Prostate gland (tissue), 2 donors: ENCODE measurements around the gene CTBP2. TPM values are rescaled to one million over a fixed set of nuclear protein-coding genes. Genes with fewer than 3 reads are reported as not detected.
"Not testable (repeated sequence)": the region's sequence is repeated elsewhere in the genome, so short reads cannot be mapped to it uniquely, and the experiment has no call there.

Experiments
- DNase-seq: peaks from one replicate; pipeline ENCODE4 v3.0.0-alpha.2; 2019; ENCODE audit warnings: low spot score
- H3K27ac ChIP-seq, 2 donors: fragments of 200-600 bp; sonication (generic); 2 replicates each; pipeline ENCODE4 v1.5.1; 2017 to 2019
- H3K27me3 ChIP-seq: fragments of 200-600 bp; sonication (generic); replicated peaks from 2 replicates; pipeline ENCODE4 v1.5.1; 2019; ENCODE audit not compliant: insufficient read depth
- H3K36me3 ChIP-seq, 2 donors: fragments of 200-600 bp; sonication (generic); 1 replicate in 1 of 2; 2 replicates in 1 of 2; pipeline versions ENCODE4 v1.5.1 to v1.8.1; 2017 to 2019
- H3K4me1 ChIP-seq: fragments of 200-600 bp; sonication (generic); replicated peaks from 2 replicates; pipeline ENCODE4 v1.5.1; 2019
- H3K4me3 ChIP-seq, 2 donors: fragments of 200-600 bp; sonication (generic); 2 replicates each; pipeline ENCODE4 v1.5.1; 2017 to 2019
- H3K9me3 ChIP-seq: fragments of 200-600 bp; sonication (generic); 2 replicates; pipeline ENCODE4 v1.5.1; 2017
- CTCF ChIP-seq, 4 experiments: fragments of 200-600 bp in 2 of 4; fragments of 450-650 bp in 2 of 4; sonication (generic) in 2 of 4; IDR thresholded peaks; 1 replicate in 3 of 4; 2 replicates in 1 of 4; pipeline ENCODE4 v1.5.1; 2016 to 2019; ENCODE audit warnings: antibody characterized with exemption in 4 of 4, mild to moderate bottlenecking in 2 of 4, moderate library complexity in 2 of 4
- POLR2A ChIP-seq: fragments of 450-650 bp; IDR thresholded peaks from one replicate; pipeline ENCODE4 v1.6.1; 2016; ENCODE audit warnings: antibody characterized with exemption, mild to moderate bottlenecking
- POLR2AphosphoS5 ChIP-seq: sonication (generic); formaldehyde crosslinking; IDR thresholded peaks from one replicate; pipeline ENCODE4 v1.6.1; 2017; ENCODE audit warnings: antibody characterized with exemption
- WGBS: methylation state at CpG from one replicate; pipeline ENCODE4 v1.1.5; 2018; 5-methylcytosine and 5-hydroxymethylcytosine counted together
- intact Hi-C: fragments of 100-400 bp; cut with DNase I; formaldehyde crosslinking; loops from one replicate; pipeline ENCODE4 v1.14.2; 2022
- total RNA-seq, 2 donors: library from RNA; depleted of rRNA; stranded (reverse); fragments of >200 nt; gene quantifications; one replicate each; pipeline ENCODE4 v1.1.0, GENCODE V29; 2016

The CTBP2 gene
- total RNA-seq, 2 donors from 2014 or later: 70.2 to 89.7 TPM

DNA sequence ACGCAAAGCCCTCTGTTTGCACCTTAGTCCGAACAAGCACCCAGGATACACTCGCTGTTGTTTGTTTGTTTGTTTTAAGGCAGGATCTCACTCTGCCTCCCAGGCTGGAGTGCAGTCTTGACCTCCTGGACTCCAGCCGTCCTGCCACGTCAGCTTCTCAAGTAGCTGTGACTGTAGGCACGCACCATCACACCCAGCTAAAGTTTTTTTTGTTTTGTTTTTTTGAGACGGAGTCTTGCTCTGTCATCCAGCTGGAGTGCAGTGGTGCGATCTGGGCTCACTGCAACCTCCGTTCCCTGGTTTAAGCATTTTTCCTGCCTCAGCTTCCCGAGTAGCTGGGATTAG is 76.8 kb downstream of the CTBP2 start:
- DNase-seq: no peak
- Histone ChIP-seq H3K4me1 (peaks cover 7% of the 10 kb centered on the region), H3K36me3 (no peaks in the 10 kb centered on the region), H3K4me3 (no peak overlapping the region), H3K27ac (no peak overlapping the region), H3K27me3 (no peaks in the 10 kb centered on the region), H3K9me3 (no peaks in the 10 kb centered on the region)
- 64% methylated on average over 10 of the region's 10 CpGs for WGBS
- intact Hi-C loops: no loop called here
- TF ChIP-seq CTCF (IDR thresholded peaks at IDR 0.05): no peak
- TF ChIP-seq POLR2A: no peak
- no peak for TF ChIP-seq POLR2AphosphoS5

DNA sequence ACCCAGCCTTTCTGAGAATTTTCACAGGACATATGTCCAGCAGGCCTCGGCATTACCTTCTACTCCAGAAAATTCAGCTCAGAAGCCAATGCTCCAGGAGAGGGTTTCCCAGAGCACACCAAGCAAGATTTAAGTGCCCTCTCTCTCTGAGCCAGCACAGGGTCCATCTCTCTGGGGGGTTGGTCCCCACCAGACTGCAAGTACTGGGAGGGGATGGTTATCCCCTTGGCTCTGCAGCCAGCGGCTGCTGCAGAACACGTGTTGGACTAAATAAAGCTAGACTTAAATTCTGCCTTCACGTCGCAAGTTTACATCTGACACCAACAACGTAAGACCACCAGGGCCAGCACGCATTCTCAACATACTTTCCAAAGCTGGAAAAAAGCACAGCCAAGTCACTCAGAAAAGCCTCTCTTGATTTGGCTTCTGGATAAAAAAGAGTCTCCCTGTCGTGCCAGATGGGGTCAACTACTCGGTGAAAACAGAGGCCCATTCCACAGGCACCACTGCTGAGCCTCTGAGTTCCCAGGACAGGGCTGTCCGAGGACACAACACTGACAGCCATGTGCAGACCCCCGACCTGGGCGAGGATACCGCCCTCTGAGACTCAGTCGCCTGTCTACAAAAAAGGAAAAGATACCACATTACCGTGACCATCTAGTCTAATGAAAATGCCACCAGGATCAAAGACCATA is 77.3 kb downstream of the CTBP2 start:
- H3K27me3 ChIP-seq: no peaks in the 10 kb centered on the region
- no peak for DNase-seq
- WGBS: 85% methylated on average over 15 of the region's 15 CpGs
- intact Hi-C loops: no loop called here
- H3K27ac ChIP-seq: no peak overlapping the region
- H3K9me3 ChIP-seq: no peaks in the 10 kb centered on the region
- peaks cover 7% of the 10 kb centered on the region for H3K4me1 ChIP-seq
- no peaks in the 10 kb centered on the region for H3K36me3 ChIP-seq
- H3K4me3 ChIP-seq: no peak overlapping the region
- no peak for TF ChIP-seq POLR2AphosphoS5
- TF ChIP-seq CTCF (IDR thresholded peaks at IDR 0.05): no peak
- no peak for TF ChIP-seq POLR2A

- DNase-seq, H3K4me3 ChIP-seq, H3K36me3 ChIP-seq, intact Hi-C loops, H3K9me3 ChIP-seq, H3K27me3 ChIP-seq, H3K27ac ChIP-seq, H3K4me1 ChIP-seq: not testable (repeated sequence)
- WGBS: 86% methylated on average over 13 of the region's 13 CpGs
Measured at GRCh38 chr10:125082471-125082870, 77.9 kb downstream of the CTBP2 start.

GRCh38 chr10:125081931-125082330 is 78.4 kb downstream of the CTBP2 start:
- peaks cover 7% of the 10 kb centered on the region for H3K4me1 ChIP-seq
- no peaks in the 10 kb centered on the region for H3K36me3 ChIP-seq
- H3K27me3 ChIP-seq: no peaks in the 10 kb centered on the region
- no peak overlapping the region for H3K4me3 ChIP-seq
- H3K9me3 ChIP-seq: no peaks in the 10 kb centered on the region
- WGBS: 59% methylated on average over 8 of the region's 10 CpGs
- no peak for DNase-seq
- no peak overlapping the region for H3K27ac ChIP-seq
- intact Hi-C loops: no loop called here
- TF ChIP-seq POLR2A (no peak), POLR2AphosphoS5 (no peak), CTCF (IDR thresholded peaks at IDR 0.05) (no peak)

DNA sequence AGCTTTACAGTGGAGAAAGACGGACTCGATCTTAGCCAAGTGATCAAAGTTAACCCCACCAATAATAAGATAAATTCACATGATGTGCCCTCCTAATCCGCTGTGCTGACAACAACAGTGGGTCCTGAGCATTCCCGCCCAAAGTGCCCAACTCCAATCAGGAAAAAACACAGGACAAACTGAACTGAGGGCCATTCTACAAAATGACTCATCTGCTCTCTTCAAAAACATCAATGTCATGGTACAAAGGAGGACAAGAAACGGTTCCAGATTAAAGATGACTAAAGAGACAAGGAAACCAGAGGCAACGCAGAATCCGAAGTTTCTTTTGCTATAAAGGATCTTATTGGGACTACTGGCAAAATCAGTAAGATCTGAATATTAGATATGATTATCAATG is 79.4 kb downstream of the CTBP2 start:
- H3K36me3 ChIP-seq: no peaks in the 10 kb centered on the region
- TF ChIP-seq POLR2AphosphoS5: no peak
- TF ChIP-seq POLR2A: no peak
- TF ChIP-seq CTCF (IDR thresholded peaks at IDR 0.05): no peak
- H3K4me3 ChIP-seq: no peak overlapping the region
- H3K27me3 ChIP-seq: no peaks in the 10 kb centered on the region
- H3K4me1 ChIP-seq: peaks cover 7% of the 10 kb centered on the region
- intact Hi-C loops: no loop called here
- H3K27ac ChIP-seq: no peak overlapping the region
- H3K9me3 ChIP-seq: no peaks in the 10 kb centered on the region
- DNase-seq: no peak
- 76% methylated on average over 7 of the region's 7 CpGs for WGBS
